ENCODE results near the gene DPY19L1. TPM values are rescaled to one million over a fixed set of nuclear protein-coding genes. Genes with fewer than 3 reads are reported as not detected.

The DPY19L1 gene
- total RNA-seq, 1 donor from 2014 or later, result 46.4 TPM

DNA sequence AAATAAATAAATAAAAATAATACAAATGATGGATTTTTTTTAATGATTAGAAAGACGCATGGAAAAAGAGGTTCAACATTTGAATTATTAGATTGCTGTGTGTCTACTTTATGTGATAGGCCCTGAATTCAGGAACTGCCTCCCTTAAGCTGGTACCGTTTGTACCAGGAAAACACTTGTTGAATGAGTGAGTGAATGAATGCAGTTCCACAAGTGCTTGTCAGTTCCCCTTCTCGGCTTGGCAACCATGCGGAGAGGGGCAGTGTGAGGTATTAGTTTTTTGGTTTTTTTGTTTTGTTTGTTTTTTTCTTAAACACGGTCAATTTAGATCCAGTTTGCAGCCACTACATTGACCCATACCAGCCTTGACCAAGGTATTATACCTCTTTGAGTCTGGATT is 2.1 kb upstream of the DPY19L1 start:
- H3K4me3 Mint-ChIP-seq (ENCODE audit: unreplicated experiment), result no peak overlapping the region
- DNase-seq (ENCODE audit: low read depth) (no peak), FAIRE-seq (no peak)
- no peaks in the 10 kb centered on the region for H3K36me3 Mint-ChIP-seq (ENCODE audit: low read depth, unreplicated experiment)
- H3K4me1 ChIP-seq (ENCODE audit: insufficient read depth, low read length), result peaks cover 17% of the 10 kb centered on the region
- H4K20me1 ChIP-seq (ENCODE audit: insufficient read depth, low read length), result peaks cover 15% of the 10 kb centered on the region
- no peak overlapping the region for H2AFZ ChIP-seq (ENCODE audit: low read depth, low read length)
- no peaks in the 10 kb centered on the region for H3K36me3 ChIP-seq (ENCODE audit: insufficient read depth, low read length)
- no peak overlapping the region for H3K4me3 ChIP-seq (ENCODE audit: insufficient read depth, low read depth, low read length)
- H3K4me2 ChIP-seq (ENCODE audit: low read length), result no peak overlapping the region
- H3K4me1 Mint-ChIP-seq (ENCODE audit: low read depth, unreplicated experiment), result peaks cover 11% of the 10 kb centered on the region
- H3K9ac ChIP-seq (ENCODE audit: low read length), result no peak overlapping the region
- peaks cover 22% of the 10 kb centered on the region for H3K79me2 ChIP-seq (ENCODE audit: insufficient read depth, low read length)
- H3K9me3 ChIP-seq (ENCODE audit: insufficient read depth, low read depth, low read length), result no peaks in the 10 kb centered on the region
- H3K27ac ChIP-seq (ENCODE audit: low read depth, low read length), result no peak overlapping the region
- H3K27me3 Mint-ChIP-seq (ENCODE audit: low read depth, unreplicated experiment), result peaks cover 21% of the 10 kb centered on the region
- H3K27me3 ChIP-seq (ENCODE audit: insufficient read depth, low read length), result no peaks in the 10 kb centered on the region
- no peaks in the 10 kb centered on the region for H3K9me3 Mint-ChIP-seq (ENCODE audit: unreplicated experiment)
- TF ChIP-seq, protein P1, sequence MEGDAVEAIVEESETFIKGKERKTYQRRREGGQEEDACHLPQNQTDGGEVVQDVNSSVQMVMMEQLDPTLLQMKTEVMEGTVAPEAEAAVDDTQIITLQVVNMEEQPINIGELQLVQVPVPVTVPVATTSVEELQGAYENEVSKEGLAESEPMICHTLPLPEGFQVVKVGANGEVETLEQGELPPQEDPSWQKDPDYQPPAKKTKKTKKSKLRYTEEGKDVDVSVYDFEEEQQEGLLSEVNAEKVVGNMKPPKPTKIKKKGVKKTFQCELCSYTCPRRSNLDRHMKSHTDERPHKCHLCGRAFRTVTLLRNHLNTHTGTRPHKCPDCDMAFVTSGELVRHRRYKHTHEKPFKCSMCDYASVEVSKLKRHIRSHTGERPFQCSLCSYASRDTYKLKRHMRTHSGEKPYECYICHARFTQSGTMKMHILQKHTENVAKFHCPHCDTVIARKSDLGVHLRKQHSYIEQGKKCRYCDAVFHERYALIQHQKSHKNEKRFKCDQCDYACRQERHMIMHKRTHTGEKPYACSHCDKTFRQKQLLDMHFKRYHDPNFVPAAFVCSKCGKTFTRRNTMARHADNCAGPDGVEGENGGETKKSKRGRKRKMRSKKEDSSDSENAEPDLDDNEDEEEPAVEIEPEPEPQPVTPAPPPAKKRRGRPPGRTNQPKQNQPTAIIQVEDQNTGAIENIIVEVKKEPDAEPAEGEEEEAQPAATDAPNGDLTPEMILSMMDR (IDR thresholded peaks at IDR 0.05; ENCODE audit: insufficient read depth, low read depth, low read length), result no peak
- no peak for TF ChIP-seq EZH2 (IDR thresholded peaks at IDR 0.05; ENCODE audit: insufficient read depth, low read length)
- no peak overlapping the region for H3K27ac Mint-ChIP-seq (ENCODE audit: unreplicated experiment)

GRCh38 chr7:35038354-35038753 is 1.1 kb upstream of the DPY19L1 start:
- TF ChIP-seq, protein P1 (IDR thresholded peaks at IDR 0.05; ENCODE audit: insufficient read depth, low read depth, low read length), result no peak
- TF ChIP-seq EZH2 (IDR thresholded peaks at IDR 0.05; ENCODE audit: insufficient read depth, low read length), result no peak
- H3K36me3 Mint-ChIP-seq (ENCODE audit: low read depth, unreplicated experiment), result no peaks in the 10 kb centered on the region
- H3K9me3 ChIP-seq (ENCODE audit: insufficient read depth, low read depth, low read length), result no peaks in the 10 kb centered on the region
- H3K4me1 Mint-ChIP-seq (ENCODE audit: low read depth, unreplicated experiment), result peaks cover 12% of the 10 kb centered on the region
- H3K9me3 Mint-ChIP-seq (ENCODE audit: unreplicated experiment), result no peaks in the 10 kb centered on the region
- DNase-seq (ENCODE audit: low read depth), result no peak
- H3K27ac ChIP-seq (ENCODE audit: low read depth, low read length), result no peak overlapping the region
- peaks cover 25% of the 10 kb centered on the region for H4K20me1 ChIP-seq (ENCODE audit: insufficient read depth, low read length)
- H3K4me1 ChIP-seq (ENCODE audit: insufficient read depth, low read length), result peaks cover 17% of the 10 kb centered on the region
- peak overlapping the region; percentile 81 for H3K9ac ChIP-seq (ENCODE audit: low read length)
- peak overlapping the region; percentile 22 for H3K27ac Mint-ChIP-seq (ENCODE audit: unreplicated experiment)
- peak overlapping the region; percentile 60 for H3K4me3 ChIP-seq (ENCODE audit: insufficient read depth, low read depth, low read length)
- no peaks in the 10 kb centered on the region for H3K36me3 ChIP-seq (ENCODE audit: insufficient read depth, low read length)
- peaks cover 32% of the 10 kb centered on the region for H3K79me2 ChIP-seq (ENCODE audit: insufficient read depth, low read length)
- H3K27me3 ChIP-seq (ENCODE audit: insufficient read depth, low read length), result no peaks in the 10 kb centered on the region
- peak overlapping the region; percentile 89 for H2AFZ ChIP-seq (ENCODE audit: low read depth, low read length)
- peaks cover 14% of the 10 kb centered on the region for H3K27me3 Mint-ChIP-seq (ENCODE audit: low read depth, unreplicated experiment)
- H3K4me3 Mint-ChIP-seq (ENCODE audit: unreplicated experiment), result peak overlapping the region; percentile 90
- peak overlapping the region; percentile 92 for H3K4me2 ChIP-seq (ENCODE audit: low read length)
- no peak for FAIRE-seq

DNA sequence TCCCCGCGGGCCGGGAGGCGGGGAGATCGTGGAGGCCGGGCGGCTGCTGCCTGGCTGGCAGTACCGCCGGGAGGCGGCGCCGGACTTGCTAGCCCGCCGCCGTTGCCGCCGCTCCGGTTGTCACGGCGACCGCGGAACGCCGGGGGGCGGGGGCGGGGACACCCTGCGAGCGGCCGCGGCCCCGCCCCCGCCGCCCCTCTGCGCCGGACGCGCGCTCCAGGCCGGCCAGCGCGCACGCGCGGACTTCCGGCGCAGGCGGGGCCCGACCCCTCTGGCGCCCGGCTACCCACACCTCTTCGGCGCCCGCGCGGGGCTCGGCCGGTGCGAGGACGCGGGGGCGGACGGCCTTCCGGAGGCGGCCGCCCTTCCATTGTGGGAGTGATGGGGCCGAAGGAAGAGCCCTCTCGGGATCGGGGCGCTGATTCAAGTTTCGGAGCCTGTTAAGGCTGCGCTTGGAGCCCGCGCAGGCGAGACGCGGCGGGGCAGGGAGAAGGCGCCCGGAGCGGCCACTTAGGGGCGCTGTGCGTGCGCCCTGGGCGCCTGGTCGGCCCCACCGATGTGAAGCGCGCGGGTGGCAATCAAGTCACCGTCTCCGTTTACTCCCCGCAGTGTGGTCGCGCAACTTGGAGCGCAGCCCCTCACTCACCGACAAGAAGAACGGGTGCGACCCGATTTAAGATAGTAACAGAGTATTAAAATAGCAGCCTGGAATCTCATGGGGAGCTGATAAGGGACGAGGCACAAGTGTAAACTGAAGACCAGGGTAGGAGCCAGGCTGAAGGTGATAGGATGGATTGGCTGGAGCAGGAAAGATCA is 449 bp upstream of the DPY19L1 start:
- TF ChIP-seq, protein P1 (IDR thresholded peaks at IDR 0.05; ENCODE audit: insufficient read depth, low read depth, low read length), result peak; percentile 53
- no peak for TF ChIP-seq EZH2 (IDR thresholded peaks at IDR 0.05; ENCODE audit: insufficient read depth, low read length)
- peak overlapping the region; percentile 89 for H2AFZ ChIP-seq (ENCODE audit: low read depth, low read length)

More for the DNA sequence above, 449 bp upstream of the DPY19L1 start:
- H3K36me3 Mint-ChIP-seq (ENCODE audit: low read depth, unreplicated experiment), result no peaks in the 10 kb centered on the region
- Histone ChIP-seq H3K9me3 (ENCODE audit: insufficient read depth, low read depth, low read length) (no peaks in the 10 kb centered on the region), H4K20me1 (ENCODE audit: insufficient read depth, low read length) (peaks cover 29% of the 10 kb centered on the region), H3K4me3 (ENCODE audit: insufficient read depth, low read depth, low read length) (peak overlapping the region; percentile 60), H3K79me2 (ENCODE audit: insufficient read depth, low read length) (peaks cover 38% of the 10 kb centered on the region), H3K27me3 (ENCODE audit: insufficient read depth, low read length) (no peaks in the 10 kb centered on the region), H3K4me2 (ENCODE audit: low read length) (peak overlapping the region; percentile 92), H3K4me1 (ENCODE audit: insufficient read depth, low read length) (peaks cover 17% of the 10 kb centered on the region), H3K9ac (ENCODE audit: low read length) (peak overlapping the region; percentile 81), H3K36me3 (ENCODE audit: insufficient read depth, low read length) (no peaks in the 10 kb centered on the region), H3K27ac (ENCODE audit: low read depth, low read length) (peak overlapping the region; percentile 63)
- peaks cover 8% of the 10 kb centered on the region for H3K27me3 Mint-ChIP-seq (ENCODE audit: low read depth, unreplicated experiment)
- no peaks in the 10 kb centered on the region for H3K9me3 Mint-ChIP-seq (ENCODE audit: unreplicated experiment)
- peak; percentile 80 for DNase-seq (ENCODE audit: low read depth)
- H3K27ac Mint-ChIP-seq (ENCODE audit: unreplicated experiment), result peak overlapping the region; percentile 22
- H3K4me3 Mint-ChIP-seq (ENCODE audit: unreplicated experiment), result peak overlapping the region; percentile 90
- FAIRE-seq, result no peak
- H3K4me1 Mint-ChIP-seq (ENCODE audit: low read depth, unreplicated experiment), result peaks cover 12% of the 10 kb centered on the region

Data from astrocyte (in vitro differentiated cells and primary cell).